ENCODE measurements around the gene CAPN5.

The CAPN5 gene

GRCh38 chr11:77136074-77136473 lies 69.3 kb downstream of the CAPN5 start:
- peak; percentile 62 for DNase-seq (ENCODE audit: low spot score)

- no peak for DNase-seq (ENCODE audit: low spot score)
These were observed 70.1 kb downstream of the CAPN5 start for GRCh38 chr11:77136784-77137420.

- no peak for DNase-seq (ENCODE audit: low spot score)
These were observed 70.7 kb downstream of the CAPN5 start for GRCh38 chr11:77137421-77137820.

GRCh38 chr11:77138106-77138649 lies 71.4 kb downstream of the CAPN5 start:
- DNase-seq (ENCODE audit: low spot score): no peak

- DNase-seq (ENCODE audit: low spot score): no peak
These were observed 72.4 kb downstream of the CAPN5 start for GRCh38 chr11:77139201-77139600.

GRCh38 chr11:77140231-77140851 lies 73.6 kb downstream of the CAPN5 start:
- DNase-seq (ENCODE audit: low spot score): no peak

GRCh38 chr11:77141034-77141433 lies 74.3 kb downstream of the CAPN5 start:
- DNase-seq (ENCODE audit: low spot score): peak; percentile 3

GRCh38 chr11:77141475-77141874 lies 74.7 kb downstream of the CAPN5 start:
- DNase-seq (ENCODE audit: low spot score): no peak

GRCh38 chr11:77142091-77142975 lies 75.6 kb downstream of the CAPN5 start:
- no peak for DNase-seq (ENCODE audit: low spot score)

- DNase-seq (ENCODE audit: low spot score): no peak
These were observed 76.7 kb downstream of the CAPN5 start for GRCh38 chr11:77143405-77144020.

- DNase-seq (ENCODE audit: low spot score): no peak
These were observed 77.6 kb downstream of the CAPN5 start for GRCh38 chr11:77144196-77144856.

- no peak for DNase-seq (ENCODE audit: low spot score)
These were observed 78.2 kb downstream of the CAPN5 start for GRCh38 chr11:77144857-77145428.

GRCh38 chr11:77146261-77147035 lies 79.7 kb downstream of the CAPN5 start:
- DNase-seq (ENCODE audit: low spot score): no peak

- no peak for DNase-seq (ENCODE audit: low spot score)
These were observed 80.2 kb downstream of the CAPN5 start for GRCh38 chr11:77147036-77147315.

GRCh38 chr11:77147668-77148321 lies 81.0 kb downstream of the CAPN5 start:
- DNase-seq (ENCODE audit: low spot score): no peak

GRCh38 chr11:77148963-77149715 lies 82.4 kb downstream of the CAPN5 start:
- no peak for DNase-seq (ENCODE audit: low spot score)

GRCh38 chr11:77149716-77150392 lies 83.1 kb downstream of the CAPN5 start:
- no peak for DNase-seq (ENCODE audit: low spot score)

- DNase-seq (ENCODE audit: low spot score): no peak
These were observed 84.1 kb downstream of the CAPN5 start for GRCh38 chr11:77150836-77151235.
